HG03565 (cell line): ENCODE results near the gene MFSD8.
"Not testable (repeated sequence)": the region's sequence is repeated elsewhere in the genome, so short reads cannot be mapped to it uniquely, and the experiment has no call there.

Experiments used
- ATAC-seq: cut with Tn5 transposase; IDR thresholded peaks from one replicate; pipeline ENCODE4 v1.9.1; 2021; ENCODE audit warnings: mild to moderate bottlenecking, moderate library complexity; ENCODE audit not compliant: unreplicated experiment

Gene MFSD8, protein sequence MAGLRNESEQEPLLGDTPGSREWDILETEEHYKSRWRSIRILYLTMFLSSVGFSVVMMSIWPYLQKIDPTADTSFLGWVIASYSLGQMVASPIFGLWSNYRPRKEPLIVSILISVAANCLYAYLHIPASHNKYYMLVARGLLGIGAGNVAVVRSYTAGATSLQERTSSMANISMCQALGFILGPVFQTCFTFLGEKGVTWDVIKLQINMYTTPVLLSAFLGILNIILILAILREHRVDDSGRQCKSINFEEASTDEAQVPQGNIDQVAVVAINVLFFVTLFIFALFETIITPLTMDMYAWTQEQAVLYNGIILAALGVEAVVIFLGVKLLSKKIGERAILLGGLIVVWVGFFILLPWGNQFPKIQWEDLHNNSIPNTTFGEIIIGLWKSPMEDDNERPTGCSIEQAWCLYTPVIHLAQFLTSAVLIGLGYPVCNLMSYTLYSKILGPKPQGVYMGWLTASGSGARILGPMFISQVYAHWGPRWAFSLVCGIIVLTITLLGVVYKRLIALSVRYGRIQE

DNA sequence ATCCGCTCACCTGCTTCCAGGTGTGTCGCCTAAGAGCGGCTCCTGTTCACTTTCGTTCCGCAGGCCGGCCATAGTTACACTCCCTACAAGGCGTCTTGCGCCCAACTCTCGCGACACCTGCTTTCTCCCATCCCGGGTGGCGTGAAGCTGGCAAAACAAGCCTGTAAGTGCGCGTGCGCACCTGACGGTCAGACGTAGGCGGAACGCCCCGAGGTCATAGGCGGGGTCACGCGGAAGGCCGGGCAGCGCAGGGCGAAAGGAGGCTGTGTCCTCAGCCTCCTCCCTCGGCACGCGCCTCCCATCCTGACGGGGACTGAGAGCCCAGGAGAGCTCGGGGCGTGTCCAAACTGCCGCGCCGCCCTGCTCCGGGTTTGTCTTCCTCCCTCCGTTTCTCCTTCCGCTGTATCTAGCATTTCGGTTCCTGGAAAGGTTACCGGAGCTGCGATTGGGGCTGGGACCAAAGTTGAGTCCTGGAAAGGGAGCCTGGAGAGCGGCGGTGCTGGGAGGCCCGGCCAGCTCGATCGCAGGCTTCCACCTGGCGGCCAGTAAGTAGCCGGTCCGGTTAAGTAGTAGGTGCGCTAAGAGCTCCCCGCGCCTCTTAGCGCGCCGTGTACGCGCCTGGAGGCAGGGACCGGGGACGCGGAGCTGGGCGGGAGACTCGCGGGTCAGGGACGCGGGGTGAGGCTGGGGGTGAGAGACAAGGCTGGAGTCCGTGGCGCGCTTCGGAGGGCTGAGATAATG is at the start of gene MFSD8, which contains the start of gene ABHD18:
MFSD8 (minus strand) TSS at position 112 of the 741 bp plus-strand sequence; CDS start at position 72, 40 bp downstream.
ABHD18 (plus strand) TSS at position 345 of the 741 bp plus-strand sequence. CDS start 17,550 bp downstream, outside the sequence.
- ATAC-seq = peak; percentile 93

DNA sequence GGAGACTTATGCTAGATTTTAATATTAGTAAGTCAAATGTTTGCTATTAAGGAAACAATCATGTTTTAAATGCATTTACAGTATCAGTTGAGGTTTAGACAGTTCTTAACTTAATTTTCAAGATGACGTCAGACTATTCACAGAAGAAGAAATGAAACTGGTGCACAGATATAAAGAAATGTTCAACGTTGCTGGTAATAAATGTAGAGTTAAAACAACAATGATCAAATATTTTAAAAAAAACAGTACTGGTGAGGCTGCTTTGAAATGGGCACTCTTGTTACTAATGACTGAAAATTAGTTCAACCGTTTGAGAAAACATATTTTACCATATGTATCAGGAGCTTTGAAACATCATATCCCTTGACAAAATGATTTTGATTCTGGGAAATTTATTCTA is 44.5 kb upstream of the MFSD8 start:
- ATAC-seq = no peak

DNA sequence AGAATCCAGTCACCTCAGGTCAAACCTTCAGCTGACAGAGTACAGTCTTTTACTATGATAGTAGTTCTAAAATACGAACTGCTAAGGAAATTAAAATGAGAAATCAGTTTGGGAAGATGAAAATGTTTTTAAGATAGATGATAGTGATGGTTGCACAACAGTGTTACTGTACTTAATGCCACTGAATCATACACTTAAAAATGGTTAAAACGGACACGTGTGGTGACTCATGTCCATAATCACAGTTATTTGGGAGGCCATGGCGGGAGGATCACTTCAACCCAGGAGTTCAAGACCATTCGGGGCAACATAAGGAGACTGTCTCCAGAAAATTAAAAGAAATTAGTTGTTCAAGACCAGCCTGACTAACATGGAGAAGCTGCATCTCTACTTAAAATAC is 41.6 kb upstream of the MFSD8 start:
- ATAC-seq = no peak

DNA sequence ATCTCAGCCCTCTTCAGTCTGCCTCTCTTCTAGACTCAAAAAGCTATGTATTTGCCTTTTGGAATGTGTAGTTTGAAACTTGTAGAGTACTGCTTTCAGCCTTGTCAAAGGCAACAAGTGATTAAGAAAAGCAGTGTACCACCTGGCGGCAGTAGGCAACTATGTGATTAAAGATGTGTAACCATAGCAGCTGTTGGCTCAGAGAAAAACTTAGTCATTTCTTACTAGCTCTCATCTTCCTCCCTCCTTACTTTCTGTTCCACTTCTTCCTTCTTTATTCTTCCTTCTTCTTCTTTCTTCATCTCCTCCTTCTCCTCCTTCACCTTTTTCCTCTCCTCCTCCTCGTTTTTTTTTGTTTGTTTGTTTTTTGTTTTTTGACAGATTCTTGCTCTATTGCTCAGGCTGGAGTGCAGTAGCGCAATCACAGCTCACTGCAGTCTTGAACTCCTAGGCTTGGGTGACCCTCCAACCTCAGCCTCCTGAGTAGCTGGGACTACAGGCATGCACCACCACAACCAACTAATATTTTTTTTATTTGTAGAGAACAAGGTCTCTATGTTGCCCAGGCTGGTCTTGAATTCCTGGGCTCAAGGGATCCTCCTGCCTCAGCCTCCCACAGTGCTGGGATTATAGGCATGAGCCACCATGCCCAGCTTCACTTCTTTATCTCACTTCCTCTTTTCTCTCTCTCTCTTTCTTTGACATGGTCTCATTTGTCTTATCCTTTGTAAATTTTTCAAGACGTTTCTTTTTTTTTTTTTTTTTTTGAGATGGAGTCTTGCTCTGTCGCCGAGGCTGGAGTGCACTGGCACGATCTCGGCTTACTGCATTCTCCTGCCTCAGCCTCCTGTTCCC is 32.8 kb upstream of the MFSD8 start:
- peak; percentile 99 for ATAC-seq

DNA sequence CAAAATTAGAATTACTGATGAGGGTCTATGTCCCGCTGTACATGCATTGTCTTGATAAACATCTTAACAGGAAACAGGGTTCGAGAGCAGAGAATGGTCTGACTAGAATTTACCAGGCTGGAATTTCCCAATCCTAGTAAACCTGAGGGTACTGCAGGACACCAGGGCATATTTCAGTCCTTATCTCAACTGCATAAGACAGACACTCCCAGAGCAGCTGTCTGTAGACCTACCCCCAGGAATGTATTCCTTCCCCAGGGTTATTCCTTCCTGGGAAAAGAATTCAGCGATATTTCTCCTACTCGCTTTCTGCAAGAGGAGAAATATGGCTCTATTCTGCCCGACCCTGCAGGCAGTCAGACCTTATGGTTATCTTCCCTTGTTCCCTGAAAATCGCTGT is 31.5 kb upstream of the MFSD8 start:
- not testable (repeated sequence) for ATAC-seq

DNA sequence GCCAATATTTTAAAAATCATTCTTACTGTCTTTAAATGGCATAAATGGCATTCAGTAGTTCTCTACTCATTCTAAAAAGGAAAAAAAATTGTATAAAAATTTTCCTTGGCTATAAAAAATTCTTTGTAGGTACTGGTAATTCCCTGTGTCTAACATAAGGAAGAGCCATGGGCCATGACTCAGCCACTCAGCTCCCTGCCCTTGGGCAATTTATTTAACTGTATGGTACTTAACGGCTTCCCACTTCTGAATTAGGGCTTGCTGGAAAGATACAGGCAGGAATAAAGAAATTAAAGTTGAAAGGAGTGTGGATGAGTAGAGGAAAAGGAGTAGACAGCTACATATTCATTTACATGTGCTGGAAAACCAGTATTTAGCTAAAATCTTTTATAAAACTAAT is 30.8 kb upstream of the MFSD8 start:
- no peak for ATAC-seq

DNA sequence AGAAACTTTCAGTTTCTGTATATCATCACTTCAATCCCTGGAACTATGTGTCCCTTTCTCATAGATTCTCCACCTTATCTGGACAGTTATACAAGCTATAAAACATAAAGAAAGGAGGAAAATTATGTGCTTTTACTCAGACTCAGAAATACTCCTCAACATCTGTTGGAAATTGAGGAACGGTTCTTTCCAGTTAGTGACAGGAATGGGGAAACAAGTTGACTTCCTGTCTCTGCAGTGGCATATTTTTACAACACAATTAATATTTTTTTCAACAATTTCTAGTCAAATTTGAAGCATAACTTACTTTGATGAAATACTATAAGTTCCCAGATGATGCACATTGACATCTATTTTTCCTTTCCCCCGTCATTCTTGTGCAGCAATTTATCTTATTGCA is 28.2 kb upstream of the MFSD8 start:
- ATAC-seq = no peak

DNA sequence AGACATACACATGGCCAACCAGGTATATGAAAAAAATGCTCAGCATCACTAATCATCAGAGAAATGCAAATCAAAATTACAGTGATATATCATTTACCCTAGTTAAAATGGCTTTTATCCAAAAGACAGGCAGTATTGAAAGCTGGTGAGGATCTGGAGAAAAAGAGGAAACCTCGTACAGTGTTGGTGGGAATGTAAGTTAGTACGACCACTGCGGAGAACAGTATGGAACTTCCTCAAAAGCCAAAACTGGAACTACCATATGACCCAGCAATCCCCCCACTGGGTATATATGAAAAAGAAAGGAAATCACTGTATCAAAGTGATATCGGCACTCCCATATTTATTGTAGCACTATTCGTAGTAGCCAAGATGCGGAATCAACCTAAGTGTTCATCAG is 23.7 kb upstream of the MFSD8 start:
- no peak for ATAC-seq

DNA sequence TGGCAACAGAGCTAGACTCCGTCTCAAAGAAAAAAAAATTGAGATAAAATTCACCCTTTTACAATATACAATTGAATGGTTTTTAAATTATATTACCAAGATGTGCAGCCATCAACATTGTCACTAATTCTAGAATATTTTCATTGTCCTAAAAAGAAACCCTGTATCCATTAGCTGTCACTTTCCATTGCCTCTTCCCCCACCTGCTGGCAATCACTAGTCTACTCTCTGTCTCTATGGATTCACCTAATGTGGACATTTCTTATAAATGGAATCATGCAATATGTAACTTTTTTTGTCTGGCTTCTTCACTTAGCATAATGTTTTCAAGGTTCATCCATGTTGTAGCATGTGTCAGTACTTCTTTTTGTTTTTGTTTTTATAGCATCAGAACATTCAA is 21.0 kb upstream of the MFSD8 start:
- ATAC-seq = no peak

DNA sequence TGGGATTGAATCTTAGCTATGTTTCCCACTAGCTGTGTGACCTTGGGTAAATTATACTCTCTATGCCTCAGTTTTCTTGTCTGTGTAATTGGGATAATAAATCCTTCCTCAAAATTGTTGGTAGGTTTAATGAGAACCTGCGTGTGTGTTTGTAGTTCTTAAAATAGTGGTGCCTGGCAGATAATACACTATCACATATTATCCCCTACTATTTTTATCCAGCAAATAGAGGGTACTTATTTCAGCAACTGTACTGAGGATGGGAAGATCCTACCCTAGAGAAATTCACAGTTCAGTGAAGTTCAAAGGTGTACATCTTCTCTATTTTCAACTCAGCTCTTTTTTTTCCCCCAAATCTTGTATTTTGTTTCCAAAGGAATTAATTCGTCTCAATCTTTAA is 17.5 kb upstream of the MFSD8 start:
- no peak for ATAC-seq

DNA sequence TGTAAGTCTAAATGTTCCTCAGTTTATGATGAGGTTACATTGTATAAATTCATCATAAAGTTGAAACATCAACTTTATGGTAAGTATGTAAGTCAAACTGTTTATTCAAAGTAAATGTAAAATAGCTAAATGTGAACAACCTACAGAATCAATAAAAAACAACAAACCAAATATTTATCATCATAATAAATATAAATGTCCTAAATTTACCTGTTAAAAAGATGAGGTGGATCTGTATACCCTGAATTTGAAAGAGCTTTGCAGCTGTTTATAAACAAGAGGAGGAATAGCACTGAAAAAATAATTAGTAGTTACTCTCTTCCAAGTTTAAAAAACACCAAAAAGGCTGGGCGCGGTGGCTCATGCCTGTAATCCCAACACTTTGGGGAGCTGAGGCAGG is 14.0 kb upstream of the MFSD8 start:
- ATAC-seq = no peak

DNA sequence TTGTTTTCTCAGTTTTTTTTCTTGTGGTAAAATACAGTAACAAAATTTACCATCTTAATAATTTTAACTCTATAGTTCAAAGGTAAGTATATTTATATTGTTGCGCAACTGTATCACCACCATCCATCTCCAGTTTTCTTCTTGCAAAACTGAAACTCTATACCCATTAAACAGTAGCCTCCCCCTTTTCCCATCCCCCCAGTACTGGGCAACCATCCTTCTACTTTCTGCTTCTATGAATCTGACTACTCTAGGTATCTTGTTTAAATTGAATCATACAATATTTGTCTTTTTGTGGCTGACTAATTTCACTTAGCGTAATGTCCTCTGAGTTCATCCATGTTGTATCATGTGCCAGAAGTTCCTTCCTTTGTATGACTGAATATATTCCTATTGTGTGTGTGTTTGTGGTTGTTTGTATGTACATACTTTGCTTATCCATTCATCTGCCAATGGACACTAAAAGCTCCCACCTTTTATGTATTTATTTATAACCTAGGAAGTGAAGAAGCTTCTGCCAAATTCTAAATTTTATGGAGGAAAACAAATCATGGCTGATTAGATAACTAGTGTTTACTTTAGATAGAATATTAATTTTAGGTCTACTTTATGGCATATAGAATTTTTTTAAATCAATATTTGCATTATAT is 10.3 kb upstream of the MFSD8 start:
- no peak for ATAC-seq

DNA sequence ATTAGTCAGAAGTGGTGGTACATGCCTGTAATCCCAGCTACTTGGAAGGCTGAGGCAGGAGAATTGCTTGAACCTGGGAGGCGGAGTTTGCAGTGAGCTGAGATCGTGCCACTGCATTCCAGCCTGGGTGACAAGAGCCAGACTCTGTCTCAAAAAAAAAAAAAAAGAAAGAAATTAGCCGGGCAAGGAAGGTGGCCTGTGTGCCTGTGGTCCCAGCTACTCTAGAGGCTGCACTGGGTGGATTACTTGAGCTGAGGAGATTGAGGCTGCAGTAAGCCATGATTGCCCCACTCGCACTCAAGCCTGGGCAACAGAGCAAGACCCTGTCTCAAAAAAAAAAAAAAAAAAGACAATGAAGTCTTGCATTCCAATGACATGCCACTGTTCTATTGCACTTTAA is 6.0 kb upstream of the MFSD8 start:
- ATAC-seq = not testable (repeated sequence)

DNA sequence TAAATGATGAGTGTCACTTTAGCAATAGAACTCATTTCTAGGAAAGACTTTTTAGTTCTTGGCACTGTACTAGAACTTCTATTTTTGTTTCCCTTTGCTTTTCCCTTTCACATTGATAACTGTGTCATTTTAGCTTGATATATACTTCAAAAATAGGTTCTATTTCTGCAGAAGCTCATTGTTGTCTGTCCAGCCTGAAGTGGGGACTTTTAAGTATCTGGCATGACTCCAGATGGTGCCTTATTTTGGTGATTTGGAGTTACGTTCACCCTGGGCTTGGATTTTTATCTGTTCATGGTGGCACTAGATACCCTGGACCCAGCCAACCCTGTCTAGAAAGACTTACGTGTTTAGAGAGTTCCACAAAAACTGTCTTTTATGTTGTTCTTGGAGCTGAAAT is 3.6 kb upstream of the MFSD8 start:
- ATAC-seq = no peak

DNA sequence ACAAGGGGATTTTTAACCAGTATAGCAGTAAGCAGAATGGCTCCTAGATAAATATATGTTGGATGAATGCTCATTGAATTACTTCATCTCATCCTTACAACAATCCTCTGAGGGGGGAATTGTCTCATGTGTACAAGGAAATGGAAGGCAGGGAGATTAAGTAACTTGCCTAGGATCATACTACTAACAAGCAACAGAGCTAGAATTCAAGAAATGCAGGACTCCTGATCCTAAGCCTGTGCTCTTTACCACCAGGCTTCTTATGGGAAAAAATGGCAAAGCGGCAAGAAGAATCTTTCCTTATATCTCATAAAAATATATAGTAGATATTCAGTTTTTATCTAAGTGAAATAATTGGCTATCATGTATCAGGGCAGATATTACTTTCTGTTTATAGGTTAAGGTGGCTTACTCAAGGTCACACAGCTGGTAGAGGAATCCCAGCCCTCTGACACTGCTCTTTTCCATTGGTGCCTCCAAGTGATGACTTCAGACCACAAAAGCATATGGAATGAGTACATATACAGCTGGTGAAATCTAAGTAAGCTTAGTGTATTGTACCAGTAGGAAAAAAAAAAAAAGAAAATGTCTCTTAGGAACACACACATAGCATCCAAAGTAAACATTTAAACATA is 2.3 kb upstream of the MFSD8 start:
- ATAC-seq = no peak

DNA sequence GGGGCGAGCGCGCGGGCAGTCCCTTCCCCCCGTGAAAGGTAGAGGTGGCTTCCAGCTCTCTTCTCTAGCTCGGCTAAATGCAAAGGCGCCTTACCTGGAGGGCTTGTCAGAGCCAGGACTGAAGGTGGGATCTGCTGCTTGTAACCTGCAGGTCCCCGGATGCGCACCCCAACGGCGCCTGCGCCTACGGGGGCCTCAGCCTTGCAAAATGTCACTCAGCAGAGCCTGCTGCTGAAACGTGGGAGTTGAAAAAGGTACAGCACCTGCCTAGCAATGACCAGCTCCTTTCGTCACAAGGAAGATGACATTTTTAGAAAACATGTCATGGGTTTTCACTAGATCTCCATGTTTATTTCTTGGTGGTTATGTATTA is 816 bp upstream of the MFSD8 start:
- ATAC-seq = peak; percentile 27

DNA sequence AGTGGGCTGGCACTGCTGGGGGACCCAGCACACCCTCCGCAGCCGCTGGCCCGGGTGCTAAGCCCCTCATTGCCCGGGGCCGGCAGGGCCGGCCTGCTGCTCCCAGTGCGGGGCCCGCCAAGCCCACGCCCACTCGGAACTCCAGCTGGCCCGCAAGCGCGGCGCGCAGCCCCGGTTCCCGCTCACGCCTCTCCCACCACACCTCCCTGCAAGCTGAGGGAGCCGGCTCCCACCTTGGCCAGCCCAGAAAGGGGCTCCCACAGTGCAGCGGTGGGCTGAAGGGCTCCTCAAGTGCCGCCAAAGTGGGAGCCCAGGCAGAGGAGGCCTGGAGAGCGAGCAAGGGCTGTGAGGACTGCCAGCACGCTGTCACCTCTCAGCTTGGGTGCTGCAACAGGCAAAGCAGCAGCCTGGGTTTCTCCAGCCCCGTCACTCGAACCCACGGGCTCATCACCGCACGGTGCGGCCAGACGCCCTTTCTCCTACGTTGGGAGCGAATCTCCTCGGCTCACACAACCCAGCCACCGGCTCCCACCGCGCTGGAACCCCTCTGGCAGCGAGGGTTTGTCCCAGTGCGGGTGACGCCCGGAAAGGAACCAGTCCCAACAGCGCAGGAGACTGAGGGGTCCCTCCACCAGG is 429 bp downstream of the MFSD8 start:
- ATAC-seq = not testable (repeated sequence)

DNA sequence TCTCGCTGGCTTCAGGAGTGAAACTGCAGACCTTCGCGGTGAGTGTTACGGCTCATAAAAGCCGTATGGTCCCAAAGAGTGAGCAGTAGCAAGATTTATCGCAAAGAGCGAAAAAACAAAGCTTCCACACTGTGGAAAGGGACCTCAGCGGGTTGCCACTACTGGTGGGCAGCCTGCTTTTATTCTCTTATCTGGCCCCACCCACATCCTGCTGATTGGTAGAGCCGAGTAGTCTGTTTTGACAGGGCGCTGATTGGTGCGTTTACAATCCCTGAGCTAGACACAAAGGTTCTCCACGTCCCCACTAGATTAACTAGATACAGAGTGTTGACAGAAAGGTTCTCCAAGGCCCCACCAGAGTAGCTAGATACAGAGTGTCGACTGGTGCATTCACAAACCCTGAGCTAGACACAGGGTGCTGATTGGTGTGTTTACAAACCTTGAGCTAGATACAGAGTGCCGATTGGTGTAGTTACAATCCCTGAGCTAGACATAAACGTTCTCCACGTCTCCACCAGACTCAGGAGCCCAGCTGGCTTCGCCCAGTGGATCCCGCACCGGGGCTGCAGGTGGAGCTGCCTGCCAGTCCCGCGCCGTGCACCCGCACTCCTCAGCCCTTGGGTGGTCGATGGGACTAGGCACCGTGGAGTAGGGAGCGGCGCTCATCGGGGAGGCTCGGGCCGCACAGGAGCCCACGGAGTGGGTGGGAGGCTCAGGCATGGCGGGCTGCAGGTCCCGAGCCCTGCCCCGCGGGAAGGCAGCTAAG is 1.2 kb downstream of the MFSD8 start:
- ATAC-seq = not testable (repeated sequence)

DNA sequence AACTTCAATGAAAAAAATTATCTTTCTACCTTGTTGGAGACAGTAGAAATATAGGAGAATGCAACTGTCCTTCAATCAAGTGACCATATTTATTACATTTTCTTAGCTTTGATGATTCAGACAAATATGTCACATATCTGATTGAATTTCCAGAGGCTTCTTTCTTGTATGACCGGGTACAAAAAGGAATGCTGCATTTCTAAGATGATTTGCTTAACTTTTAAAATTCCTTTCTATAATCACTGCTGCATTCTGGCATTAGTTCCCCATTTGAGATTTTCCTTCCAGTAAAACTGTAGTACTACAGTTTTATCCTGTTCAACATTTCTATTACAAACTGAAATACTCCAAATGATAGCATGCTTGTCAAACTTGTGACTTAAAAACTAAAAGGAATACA is 5.2 kb downstream of the MFSD8 start:
- ATAC-seq = no peak
